NCI-H526 treated with DMSO at 0.1 percent for 48 hours (cell line): Measurements from ENCODE around the gene LRP8.

Experiments
- DNase-seq: peaks from one replicate; lab custom pipeline; 2025; lab: John Stamatoyannopoulos, UW

The LRP8 gene

DNA sequence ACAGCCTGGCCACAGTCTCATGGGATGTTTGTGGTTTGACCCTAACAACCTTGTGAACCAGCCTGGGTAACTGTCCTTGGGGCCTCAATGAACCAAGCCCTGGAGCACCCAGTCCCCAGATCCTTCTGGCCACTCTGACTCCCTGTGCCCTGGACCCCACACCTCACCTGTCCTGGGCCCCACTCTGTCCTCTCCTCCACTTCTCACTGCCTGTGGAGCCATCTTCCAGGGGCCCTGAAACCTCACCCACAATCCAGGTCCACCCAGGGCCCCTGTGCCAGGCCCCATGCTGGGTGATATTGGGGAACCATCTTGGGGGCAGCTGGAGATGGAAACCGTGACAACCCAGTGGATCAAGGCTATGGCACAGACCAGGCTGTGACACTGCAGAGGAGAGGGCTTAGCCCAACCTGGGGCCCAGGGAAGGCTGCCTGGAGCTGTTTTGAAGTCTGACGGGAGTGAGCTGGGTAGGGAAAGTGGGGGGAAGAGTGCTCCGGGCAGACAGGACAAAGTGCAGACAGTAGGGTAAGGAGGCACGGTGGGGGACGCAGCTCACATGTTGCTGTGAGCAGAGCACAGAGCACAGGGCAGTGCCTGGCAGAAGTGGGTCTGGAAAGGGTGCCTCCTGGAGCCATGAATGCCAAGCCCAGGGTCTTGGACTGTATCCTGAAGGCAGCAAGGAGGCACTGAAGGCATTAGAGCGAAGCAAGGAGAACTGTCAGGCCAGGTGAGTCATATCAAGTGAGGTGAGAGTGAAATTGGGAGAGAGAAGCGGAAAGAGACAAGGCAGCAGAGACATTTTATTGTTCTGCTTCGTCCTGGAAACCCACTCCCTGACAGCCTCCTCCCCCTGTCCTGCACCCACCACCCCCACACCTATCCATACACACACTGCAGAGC lies 12.1 kb upstream of the LRP8 start:
- DNase-seq = no peak

GRCh38 chr1:53338423-53338822 lies 10.6 kb upstream of the LRP8 start:
- no peak for DNase-seq

- DNase-seq = no peak
These were observed 9.6 kb upstream of the LRP8 start for GRCh38 chr1:53337499-53337898.

GRCh38 chr1:53336146-53336545 lies 8.3 kb upstream of the LRP8 start:
- DNase-seq = no peak

DNA sequence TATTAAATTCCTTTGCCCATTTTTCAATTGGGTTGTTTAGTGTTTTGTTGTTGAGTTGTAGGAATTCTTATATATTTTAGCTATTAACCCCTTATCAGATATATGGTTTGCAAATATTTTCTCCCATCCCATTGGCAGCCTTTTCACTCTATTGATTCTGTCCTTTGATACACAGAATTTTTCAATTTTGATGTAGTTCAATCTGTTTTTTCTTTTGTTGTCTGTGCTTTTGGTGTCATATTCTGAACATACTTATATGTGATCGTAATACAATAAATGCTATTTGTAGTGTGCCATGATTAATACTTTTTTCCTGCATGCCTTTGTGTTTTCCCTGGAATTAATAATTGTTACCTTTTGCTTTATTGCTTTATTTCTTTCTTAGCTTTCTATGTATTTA lies 7.8 kb upstream of the LRP8 start:
- no peak for DNase-seq

DNA sequence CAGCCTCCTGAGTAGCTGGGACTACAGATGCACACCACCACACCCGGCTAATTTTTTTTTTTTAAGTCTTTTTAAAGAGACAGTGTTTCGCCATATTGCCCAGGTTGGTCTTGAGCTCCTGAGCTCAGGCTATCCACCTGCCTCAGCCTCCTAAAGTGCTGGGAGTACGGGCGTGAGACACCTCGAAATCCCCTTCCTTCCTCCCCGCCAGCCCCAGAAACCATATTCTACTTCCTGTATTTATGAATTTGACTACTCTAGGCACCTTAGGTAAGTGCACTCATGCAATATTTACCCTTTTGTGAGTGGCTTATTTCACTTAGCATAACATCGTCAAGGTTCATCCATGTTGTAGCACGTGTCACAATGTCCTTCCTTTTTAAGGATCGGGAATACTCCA lies 6.9 kb upstream of the LRP8 start:
- no peak for DNase-seq

DNA sequence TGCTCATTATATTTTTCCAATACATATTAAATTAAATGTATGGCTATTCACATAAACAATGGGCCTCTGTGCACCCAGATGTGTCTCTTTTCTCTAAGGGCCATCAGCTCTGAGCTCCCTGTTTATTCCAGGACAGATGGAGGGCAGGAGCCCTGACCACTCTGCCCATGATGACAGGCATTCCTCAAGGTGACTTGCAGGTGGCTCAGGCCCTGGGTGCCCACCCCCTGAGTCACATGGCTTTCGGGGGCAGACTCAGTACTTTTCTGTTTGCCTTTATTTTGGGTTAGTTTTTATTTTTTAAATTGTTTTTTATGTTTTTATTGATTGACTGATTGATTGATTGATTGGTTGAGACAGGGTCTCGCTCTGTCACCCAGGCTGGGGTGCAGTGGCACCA lies 6.4 kb upstream of the LRP8 start:
- DNase-seq = no peak

- DNase-seq = no peak
These were observed 5.0 kb upstream of the LRP8 start for GRCh38 chr1:53332833-53333232.

- no peak for DNase-seq
These were observed 4.3 kb upstream of the LRP8 start for GRCh38 chr1:53332186-53332564.

GRCh38 chr1:53331446-53332185 lies 3.7 kb upstream of the LRP8 start:
- no peak for DNase-seq

DNA sequence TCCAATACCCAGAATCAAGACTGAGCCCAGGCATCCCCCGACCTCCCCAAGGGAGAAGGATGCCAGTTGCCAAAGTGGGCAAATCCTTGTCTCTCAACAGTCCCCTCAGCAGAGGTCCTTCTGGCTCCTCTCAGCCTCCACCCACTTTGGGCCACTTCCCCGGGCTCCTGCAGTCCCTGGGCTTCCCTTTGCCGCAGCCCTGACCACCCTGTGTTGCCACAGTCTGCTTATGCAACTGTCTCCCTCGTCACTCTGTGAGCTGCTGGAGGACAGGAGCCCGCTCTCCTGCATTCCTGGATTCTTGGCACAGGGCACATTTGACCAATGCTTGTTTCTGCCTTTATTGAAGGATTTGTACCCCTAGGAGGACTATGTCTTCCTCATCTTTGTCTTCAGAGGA lies 2.9 kb upstream of the LRP8 start:
- no peak for DNase-seq

DNA sequence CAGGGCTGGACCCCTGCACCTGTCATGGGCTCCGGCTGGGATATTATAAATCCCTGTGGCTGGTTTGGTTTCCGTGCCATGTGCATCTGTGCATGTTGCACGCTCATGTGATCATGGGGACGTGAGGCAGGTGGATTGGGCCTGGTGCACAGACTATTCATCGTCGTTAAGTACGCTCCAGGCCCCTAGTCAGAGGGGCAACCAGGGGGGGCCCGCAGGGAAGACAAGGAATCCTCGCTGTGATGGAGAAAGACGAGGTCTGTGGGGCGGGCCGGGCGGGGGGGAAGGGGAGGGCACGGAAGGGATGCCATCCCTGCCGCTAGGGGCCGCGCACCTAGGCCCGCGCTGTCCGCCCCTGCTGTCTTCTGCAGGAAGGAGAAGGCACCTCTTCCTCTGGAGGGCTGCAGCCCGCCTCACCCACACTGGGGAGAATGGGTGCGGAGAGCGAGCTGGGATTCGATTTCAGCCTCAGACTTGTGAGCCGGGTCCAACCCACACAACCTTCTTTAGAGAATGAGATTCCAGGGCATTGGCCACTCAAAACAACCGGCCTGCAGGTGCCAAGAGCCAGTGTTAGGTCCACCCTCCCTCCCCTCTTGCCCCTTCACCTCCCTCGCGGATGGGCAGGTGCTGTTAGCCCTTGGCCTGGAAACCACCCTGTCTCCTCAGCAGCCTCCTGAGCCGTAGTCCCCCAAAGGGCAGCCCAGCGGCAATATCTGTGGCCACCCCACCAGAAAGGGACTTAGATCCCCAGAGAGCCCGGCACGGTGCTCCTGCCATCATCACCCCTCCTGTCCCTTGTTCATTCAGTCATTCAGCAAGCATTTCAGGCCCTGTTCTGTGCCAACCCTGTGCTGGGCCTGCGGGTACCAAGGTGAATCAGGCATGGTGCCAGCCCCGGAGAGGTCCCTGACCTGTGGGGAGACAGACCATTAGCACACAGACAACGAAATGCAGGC lies 950 bp upstream of the LRP8 start:
- DNase-seq = no peak

DNA sequence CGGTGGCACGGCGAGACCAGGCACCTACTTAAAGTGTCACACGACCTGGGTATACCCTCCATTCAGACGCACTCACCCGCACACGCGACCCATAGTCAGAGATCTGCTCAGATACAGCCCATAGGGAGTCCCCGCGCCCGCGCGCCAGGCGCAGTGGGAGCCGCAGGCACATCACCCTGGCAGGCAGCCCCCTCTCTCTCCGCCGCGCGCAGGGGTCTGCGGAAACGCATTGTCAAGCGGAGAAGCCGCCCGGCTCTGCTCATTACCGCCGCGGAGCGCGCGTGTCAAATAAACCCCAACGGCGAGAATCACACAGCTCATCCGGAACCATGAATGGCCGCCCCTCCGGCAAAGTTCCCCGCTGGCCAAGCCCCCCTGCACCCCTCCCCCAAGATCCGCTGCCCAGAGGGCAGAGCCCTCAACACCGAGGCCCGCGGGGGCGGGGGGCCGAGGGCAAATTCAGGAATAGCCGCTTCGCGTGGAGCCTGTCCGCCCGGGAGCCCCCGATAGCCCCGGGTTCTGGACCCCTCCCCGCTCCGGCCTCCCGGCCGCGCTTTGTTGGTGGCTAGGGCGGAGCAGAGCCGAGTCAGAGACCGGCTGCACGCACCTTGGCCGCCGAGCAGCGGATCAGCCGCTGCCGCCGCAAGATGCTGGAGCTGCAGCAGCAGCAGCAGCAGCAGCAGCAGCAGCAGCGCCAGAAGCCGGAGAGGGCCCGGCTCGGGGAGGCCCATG lies 522 bp downstream of the LRP8 start:
- peak; percentile 30 for DNase-seq

DNA sequence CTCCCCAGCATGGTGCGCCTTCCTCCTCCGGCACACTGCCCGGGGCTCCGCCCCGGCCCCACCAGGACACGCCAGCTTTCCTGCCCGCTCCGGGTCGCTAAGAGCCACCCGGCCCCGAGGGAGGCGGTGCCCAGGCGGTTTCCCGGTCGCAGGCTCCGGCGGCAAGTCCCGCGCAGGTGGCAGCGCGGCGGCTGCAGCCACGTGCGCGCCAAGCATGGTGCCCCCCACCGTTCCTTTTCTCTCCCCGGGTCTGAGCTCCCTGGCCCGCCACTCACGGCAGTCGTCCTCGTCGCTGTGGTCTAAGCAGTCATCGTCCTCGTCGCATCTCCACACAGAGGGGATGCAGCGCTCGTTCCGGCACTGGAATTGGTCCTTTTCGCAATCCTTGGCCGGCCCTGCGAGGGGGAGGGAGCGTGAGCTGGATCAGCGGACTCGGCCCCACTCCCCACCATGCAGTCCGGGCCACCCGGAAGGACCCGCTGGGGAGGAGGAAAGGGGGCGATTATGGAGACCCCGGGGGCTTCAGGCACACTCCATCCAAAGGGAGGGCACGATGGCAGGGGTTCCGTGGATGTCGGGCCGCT lies 1.2 kb downstream of the LRP8 start:
- DNase-seq = peak; percentile 48

DNA sequence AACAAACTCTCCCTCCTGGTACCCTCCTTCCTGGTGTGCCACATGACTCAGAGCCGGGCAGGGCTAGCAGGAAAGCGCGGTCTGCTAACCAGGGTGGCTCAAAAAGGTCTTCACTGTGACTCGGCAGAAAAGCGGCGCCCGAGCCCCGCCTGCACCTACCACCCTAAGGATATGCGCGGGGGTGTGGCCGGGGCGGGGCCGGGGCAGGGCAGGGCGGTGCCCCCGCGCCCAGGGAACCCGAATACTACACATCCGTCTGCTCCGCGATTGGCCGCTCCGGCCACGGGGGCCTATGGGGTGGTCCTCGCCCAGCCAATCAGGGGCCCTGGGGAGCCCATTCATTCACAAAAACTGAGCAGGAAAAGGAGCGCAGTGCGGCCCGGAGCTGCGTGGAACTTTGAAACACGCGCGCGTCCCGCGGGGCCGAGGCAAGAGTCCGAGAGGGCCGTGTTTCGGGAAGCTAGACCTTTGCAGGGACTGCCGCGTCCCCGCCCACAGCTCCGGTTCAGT lies 1.7 kb downstream of the LRP8 start:
- peak; percentile 86 for DNase-seq

DNA sequence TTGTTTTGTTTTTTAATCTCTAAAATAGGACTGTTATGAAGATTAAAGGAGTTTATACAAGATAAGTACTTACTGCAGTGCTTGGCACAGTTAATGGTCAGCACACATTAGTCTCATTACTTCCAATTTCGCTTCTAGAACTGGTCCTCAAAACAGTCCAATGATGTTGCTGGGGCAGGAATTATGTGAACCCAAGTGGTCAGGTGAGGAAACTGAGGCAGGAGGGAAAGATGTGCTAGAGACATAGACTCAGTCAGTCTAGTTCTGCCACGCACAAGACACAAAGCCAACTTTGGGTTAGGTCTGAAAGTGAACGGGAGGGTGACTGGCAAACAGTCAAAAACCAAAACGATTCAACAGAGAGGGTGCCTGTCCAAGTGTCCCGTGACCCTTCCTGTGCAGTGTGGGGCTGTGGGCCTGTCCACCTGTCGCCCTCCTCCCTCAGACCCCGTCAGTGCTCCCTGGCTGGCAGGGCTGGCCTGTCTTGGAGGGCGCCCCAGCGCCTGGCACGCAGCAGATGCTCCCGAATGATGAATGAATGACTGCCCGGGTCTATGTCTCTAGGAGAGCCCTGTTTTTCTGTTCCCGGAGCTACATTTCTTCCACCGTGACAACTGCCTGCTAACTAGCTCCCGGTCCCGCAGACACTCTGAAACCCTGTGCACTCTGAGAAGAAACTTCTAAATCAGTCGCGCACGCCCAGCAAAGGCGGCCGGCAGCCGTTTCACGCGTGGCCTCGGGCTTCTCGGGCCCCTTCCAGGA lies 2.4 kb downstream of the LRP8 start:
- DNase-seq = no peak

DNA sequence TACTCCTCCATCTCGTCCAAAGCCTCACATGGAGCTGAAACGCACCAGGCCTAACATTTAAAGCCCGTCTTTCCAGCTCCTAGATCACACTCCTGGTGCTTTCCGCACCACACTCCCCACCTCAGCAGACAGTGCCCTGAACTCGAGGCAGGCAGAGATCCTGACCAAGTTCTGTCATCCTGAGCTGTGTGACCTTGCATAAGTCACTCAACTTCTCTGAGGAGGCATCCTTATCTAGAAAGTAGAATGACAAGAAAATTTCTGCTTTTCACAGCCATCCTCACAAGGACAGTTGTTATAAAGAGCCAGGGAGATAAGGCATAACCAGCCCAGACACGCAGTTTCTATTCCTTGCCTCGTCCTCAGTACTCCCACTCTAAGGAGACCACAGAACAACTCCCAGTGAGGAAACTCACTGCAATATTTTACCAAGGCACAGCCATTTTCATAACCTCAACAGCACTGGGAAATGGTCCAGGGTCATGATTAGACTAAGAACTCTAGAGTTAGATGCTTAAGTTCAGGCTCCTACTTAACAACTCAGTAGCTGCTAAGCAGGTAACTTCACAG lies 3.1 kb downstream of the LRP8 start:
- DNase-seq = no peak

DNA sequence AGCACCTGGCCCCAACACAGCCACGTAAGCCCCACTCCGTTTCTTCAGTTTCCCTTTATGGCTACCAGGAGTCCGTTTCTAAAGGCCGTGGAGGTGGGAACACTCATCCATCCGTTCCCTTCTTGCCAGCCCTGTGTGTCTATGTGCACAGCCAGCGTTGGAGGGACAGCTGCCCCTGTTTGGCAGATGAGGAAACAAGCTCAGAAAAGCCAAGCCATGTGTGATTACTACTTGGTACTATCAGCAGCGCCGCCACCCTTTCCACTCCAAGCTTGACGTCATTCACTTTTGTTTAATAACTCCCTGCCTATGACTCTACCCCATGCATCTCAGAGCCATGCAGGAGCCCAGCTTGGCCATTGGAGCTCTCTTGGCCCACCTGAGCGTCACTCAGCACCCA lies 3.5 kb downstream of the LRP8 start:
- DNase-seq = no peak

- DNase-seq = no peak
These were observed 4.6 kb downstream of the LRP8 start for GRCh38 chr1:53323316-53323715.
